Gastroesophageal sphincter (tissue), 4 donors: ENCODE measurements around the gene TBC1D4. TPM values are rescaled to one million over a fixed set of nuclear protein-coding genes. Genes with fewer than 3 reads are reported as not detected.
A peak's percentile ranks its signal among the peaks of the same experiment; 100 is the strongest.

Source experiments
- ATAC-seq: fragments of 150-250 bp; one replicate; pipeline ENCODE4 v1.9.1; 2016; ENCODE audit warnings: mild to moderate bottlenecking, moderate library complexity
- H3K27ac ChIP-seq, 4 donors: fragments of 200-600 bp; sonication (generic) in 3 of 4; 1 replicate in 3 of 4; 2 replicates in 1 of 4; pipeline ENCODE4 v1.5.1; 2016 to 2019
- H3K27me3 ChIP-seq: fragments of 200-600 bp; sonication (generic); one replicate; pipeline ENCODE4 v1.5.1; 2019
- H3K36me3 ChIP-seq, 2 donors: fragments of 200-600 bp; sonication (generic); one replicate each; pipeline ENCODE4 v1.5.1; 2019; ENCODE audit warnings: control low read depth in 1 of 2
- H3K4me1 ChIP-seq, 3 donors: fragments of 200-600 bp; sonication (generic); 1 replicate in 2 of 3; 2 replicates in 1 of 3; pipeline ENCODE4 v1.5.1; 2016 to 2019; ENCODE audit warnings: control low read depth in 2 of 3
- H3K4me3 ChIP-seq, 2 donors: fragments of 200-600 bp; sonication (generic); one replicate each; pipeline ENCODE4 v1.5.1; 2019; ENCODE audit warnings: mild to moderate bottlenecking in 1 of 2, moderate library complexity in 1 of 2
- H3K9me3 ChIP-seq, 3 donors: fragments of 200-600 bp; sonication (generic); one replicate each; pipeline ENCODE4 v1.5.1; 2017 to 2019; ENCODE audit warnings: control low read depth in 2 of 3
- CTCF ChIP-seq, 4 experiments: fragments of 200-600 bp in 2 of 4; fragments of 450-650 bp in 2 of 4; sonication (generic) in 1 of 4; IDR thresholded peaks; one replicate each; pipeline ENCODE4 v1.5.1; 2017 to 2019; ENCODE audit warnings: antibody characterized with exemption in 4 of 4, mild to moderate bottlenecking in 2 of 4, moderate library complexity in 2 of 4
- EP300 ChIP-seq: sonication (generic); formaldehyde crosslinking; IDR thresholded peaks from one replicate; pipeline ENCODE4 v1.6.1; 2017; ENCODE audit warnings: antibody characterized with exemption, mild to moderate bottlenecking
- POLR2A ChIP-seq, 2 donors: fragments of 450-650 bp; IDR thresholded peaks; one replicate each; pipeline ENCODE4 v1.6.1; 2017; ENCODE audit warnings: antibody characterized with exemption in 2 of 2, mild to moderate bottlenecking in 2 of 2, moderate library complexity in 1 of 2
- POLR2AphosphoS5 ChIP-seq: sonication (generic); formaldehyde crosslinking; IDR thresholded peaks from one replicate; pipeline ENCODE4 v1.6.1; 2017; ENCODE audit warnings: antibody characterized with exemption
- WGBS, 2 donors: methylation state at CpG; one replicate each; pipeline ENCODE4 v1.1.5; 2018; ENCODE audit warnings: low coverage in 1 of 2; 5-methylcytosine and 5-hydroxymethylcytosine counted together
- total RNA-seq, 4 donors: library from RNA; depleted of rRNA; stranded (reverse); fragments of >200 nt; gene quantifications; one replicate each; pipeline ENCODE4 v1.1.0, GENCODE V29; 2016

TBC1D4 gene
- total RNA-seq, 4 donors from 2014 or later = 12.8 to 28.0 (median 22.4) TPM

- no peaks in the 10 kb centered on the region for H3K36me3 ChIP-seq
- H3K9me3 ChIP-seq = no peaks in the 10 kb centered on the region
- WGBS, 2 donors = 77 to 83% methylated on average over 3 of the region's 3 CpGs
- no peak overlapping the region for H3K27ac ChIP-seq
- TF ChIP-seq EP300 (no peak), POLR2A (IDR thresholded peaks at IDR 0.05) (no peak), POLR2AphosphoS5 (no peak), CTCF (IDR thresholded peaks at IDR 0.05) (no peak)
- no peak for ATAC-seq
- H3K4me3 ChIP-seq = no peak overlapping the region
- H3K4me1 ChIP-seq = peaks cover 0 to 34% (median 0%) of the 10 kb centered on the region in 3 donors
- H3K27me3 ChIP-seq = no peaks in the 10 kb centered on the region
Observed at GRCh38 chr13:75446874-75447273, 35.1 kb downstream of the TBC1D4 start.

- 45 to 69% methylated on average over 5 to 7 of the region's 7 CpGs for WGBS, 2 donors
- H3K4me1 ChIP-seq = peaks cover 0 to 34% (median 0%) of the 10 kb centered on the region in 3 donors
- no peaks in the 10 kb centered on the region for H3K36me3 ChIP-seq
- H3K9me3 ChIP-seq = no peaks in the 10 kb centered on the region
- no peaks in the 10 kb centered on the region for H3K27me3 ChIP-seq
- TF ChIP-seq POLR2A (IDR thresholded peaks at IDR 0.05) = no peak
- peak; percentile 43 for ATAC-seq
- peak overlapping the region in 1 of 2 donors; percentile 19 for H3K4me3 ChIP-seq
- peak overlapping the region in 2 of 4 donors; percentile 3 to 16 for H3K27ac ChIP-seq
Observed at GRCh38 chr13:75445717-75446499, 36.1 kb downstream of the TBC1D4 start.

GRCh38 chr13:75444016-75444415 lies 38.0 kb downstream of the TBC1D4 start:
- no peak for ATAC-seq
- peaks cover 0 to 50% (median 4%) of the 10 kb centered on the region in 3 donors for H3K4me1 ChIP-seq
- no peak for TF ChIP-seq CTCF (IDR thresholded peaks at IDR 0.05)
- no peak for TF ChIP-seq EP300
- TF ChIP-seq POLR2A (IDR thresholded peaks at IDR 0.05) = no peak
- no peak for TF ChIP-seq POLR2AphosphoS5
- H3K9me3 ChIP-seq = no peaks in the 10 kb centered on the region
- no peaks in the 10 kb centered on the region for H3K27me3 ChIP-seq
- H3K4me3 ChIP-seq = no peak overlapping the region
- H3K27ac ChIP-seq = no peak overlapping the region
- H3K36me3 ChIP-seq = no peaks in the 10 kb centered on the region
- WGBS, 2 donors = 94 to 100% methylated on average over 3 to 6 of the region's 6 CpGs

- Histone ChIP-seq H3K9me3 (no peaks in the 10 kb centered on the region), H3K27ac (no peak overlapping the region), H3K27me3 (no peaks in the 10 kb centered on the region), H3K4me1 (peaks cover 0 to 52% (median 4%) of the 10 kb centered on the region in 3 donors), H3K36me3 (no peaks in the 10 kb centered on the region), H3K4me3 (no peak overlapping the region)
- WGBS, 2 donors = 44 to 77% methylated on average over 3 to 7 of the region's 8 CpGs
- TF ChIP-seq CTCF (IDR thresholded peaks at IDR 0.05) (no peak), POLR2A (IDR thresholded peaks at IDR 0.05) (no peak), POLR2AphosphoS5 (no peak), EP300 (no peak)
- ATAC-seq = no peak
Observed at GRCh38 chr13:75443356-75443958, 38.5 kb downstream of the TBC1D4 start.

- Histone ChIP-seq H3K4me3 (no peak overlapping the region), H3K27ac (no peak overlapping the region), H3K4me1 (peaks cover 0 to 59% (median 4%) of the 10 kb centered on the region in 3 donors), H3K9me3 (no peaks in the 10 kb centered on the region), H3K36me3 (no peaks in the 10 kb centered on the region), H3K27me3 (no peaks in the 10 kb centered on the region)
- ATAC-seq = no peak
- 63 to 69% methylated on average over 5 of the region's 6 CpGs for WGBS, 2 donors
- TF ChIP-seq EP300 = no peak
- TF ChIP-seq POLR2A (IDR thresholded peaks at IDR 0.05) = no peak
- no peak for TF ChIP-seq CTCF (IDR thresholded peaks at IDR 0.05)
- no peak for TF ChIP-seq POLR2AphosphoS5
Observed at GRCh38 chr13:75442736-75443234, 39.2 kb downstream of the TBC1D4 start.
